NCI-H2081 treated with DMSO at 0.1 percent for 48 hours (cell line): Measurements from ENCODE around the gene GPNMB.
A peak's percentile ranks its signal among the peaks of the same experiment; 100 is the strongest.

Experiments
- DNase-seq: peaks from one replicate; lab custom pipeline; 2025; lab: John Stamatoyannopoulos, UW

GPNMB gene

DNA sequence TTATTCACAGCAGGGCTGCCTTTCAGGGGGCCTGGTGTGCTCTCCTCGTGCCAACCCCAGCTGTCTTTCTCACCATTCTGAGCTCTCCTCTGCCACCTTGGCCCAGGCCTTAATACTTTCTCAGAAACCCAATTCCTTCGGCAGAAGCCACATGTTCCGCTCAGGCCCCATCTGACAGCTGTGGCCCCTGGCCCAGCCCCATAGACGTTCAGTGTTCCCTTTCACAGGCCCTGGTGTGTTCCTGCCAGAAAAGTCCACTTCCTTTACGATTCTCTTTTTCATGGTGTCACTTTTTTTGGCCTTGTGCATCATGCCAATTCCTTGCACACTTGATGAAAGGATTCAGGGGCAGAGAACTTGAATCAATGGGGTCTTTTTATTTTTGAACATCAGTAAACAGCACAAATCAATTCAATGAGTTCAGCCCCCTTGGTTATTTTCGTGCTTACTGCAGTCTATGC is 15.9 kb upstream of the GPNMB start:
- no peak for DNase-seq

DNA sequence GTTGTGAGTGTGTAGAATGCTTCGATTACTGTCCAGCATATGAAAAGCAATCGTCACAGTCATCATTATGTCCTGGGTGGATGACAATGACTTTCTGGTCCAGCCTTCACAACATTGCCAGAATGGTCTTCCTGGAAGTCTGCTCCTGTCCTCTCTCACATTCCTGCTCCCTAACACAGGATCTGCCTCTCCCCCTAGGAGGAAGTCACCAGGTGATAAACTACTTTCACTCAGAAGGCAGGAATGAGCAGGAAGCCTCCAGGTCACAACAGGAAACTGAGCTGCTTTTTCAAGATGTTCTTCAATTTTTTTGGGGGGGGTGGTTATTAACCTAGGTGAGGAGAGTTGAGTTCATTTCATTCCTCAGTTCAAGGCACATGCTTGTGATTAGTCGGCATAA is 13.6 kb upstream of the GPNMB start:
- no peak for DNase-seq

DNA sequence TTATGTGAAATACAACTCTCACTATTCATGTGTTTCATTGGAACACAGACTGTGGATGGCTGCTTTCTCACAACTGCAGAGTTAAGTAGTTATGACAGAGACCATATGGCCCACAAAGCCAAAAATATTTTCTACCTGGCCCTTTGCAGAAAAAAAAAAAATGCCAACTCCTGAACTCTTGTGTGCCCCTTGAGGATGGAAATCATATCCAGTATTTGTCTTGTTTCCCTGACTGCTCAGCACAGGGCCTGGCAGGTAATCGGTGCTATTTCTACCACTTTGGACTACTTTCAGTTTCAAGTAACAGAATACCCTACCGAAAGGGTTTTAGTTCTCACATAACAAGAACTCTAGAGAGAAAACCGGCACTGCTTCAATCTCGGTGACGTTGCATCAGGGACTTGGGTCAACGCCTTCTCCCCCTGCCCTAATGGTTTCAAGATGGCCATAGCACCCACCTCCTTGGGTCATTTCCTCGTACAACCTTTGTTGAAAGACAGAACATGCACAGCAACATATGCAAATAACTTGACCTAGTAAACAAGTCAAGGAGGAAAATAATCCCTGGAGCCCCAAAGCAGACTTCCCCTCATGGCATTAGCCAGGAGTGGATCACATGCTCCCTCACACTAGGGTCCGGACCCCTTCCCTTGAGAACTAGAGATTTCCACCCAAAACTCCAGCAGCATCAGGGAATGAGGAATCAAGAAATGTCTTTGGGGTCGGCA is 11.8 kb upstream of the GPNMB start:
- no peak for DNase-seq

DNA sequence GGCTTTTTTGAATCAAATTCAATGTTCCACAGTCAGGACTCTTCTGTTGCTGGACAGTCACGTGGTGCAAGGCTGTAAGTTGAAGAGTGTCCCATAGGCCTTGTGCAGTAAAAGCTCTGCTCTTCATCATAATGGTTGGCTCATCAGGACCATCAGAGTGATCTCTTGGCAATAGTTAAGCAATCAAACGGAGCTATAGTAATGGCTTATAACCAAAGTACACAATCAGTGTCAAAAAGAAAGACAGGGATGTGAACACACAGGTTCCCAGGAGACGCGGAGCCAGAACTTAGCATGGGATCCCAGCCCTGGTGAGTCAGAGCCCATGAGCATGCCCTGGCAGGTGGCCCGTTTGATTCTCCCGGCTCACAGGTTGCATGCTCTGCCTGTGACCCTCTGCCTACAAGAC is 10.8 kb upstream of the GPNMB start:
- DNase-seq, result no peak

DNA sequence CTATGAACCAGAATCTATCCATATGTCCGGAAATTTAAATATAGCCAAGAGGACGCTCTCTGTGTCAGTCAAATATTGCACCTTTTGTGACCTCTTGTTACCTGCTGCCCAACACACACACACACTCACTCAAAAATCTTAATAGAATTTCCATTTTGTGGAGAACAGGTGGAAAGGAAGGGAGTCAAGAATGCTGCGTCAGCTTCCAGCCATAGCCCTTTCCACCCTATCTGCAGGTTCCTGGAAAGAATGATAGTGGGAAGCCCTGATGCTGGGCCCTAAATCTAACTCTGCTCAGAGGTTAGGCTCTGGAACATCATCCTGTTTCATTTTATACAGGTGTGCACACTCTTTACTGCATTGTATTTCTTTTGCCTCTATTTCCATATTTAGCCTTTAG is 9.6 kb upstream of the GPNMB start:
- no peak for DNase-seq

DNA sequence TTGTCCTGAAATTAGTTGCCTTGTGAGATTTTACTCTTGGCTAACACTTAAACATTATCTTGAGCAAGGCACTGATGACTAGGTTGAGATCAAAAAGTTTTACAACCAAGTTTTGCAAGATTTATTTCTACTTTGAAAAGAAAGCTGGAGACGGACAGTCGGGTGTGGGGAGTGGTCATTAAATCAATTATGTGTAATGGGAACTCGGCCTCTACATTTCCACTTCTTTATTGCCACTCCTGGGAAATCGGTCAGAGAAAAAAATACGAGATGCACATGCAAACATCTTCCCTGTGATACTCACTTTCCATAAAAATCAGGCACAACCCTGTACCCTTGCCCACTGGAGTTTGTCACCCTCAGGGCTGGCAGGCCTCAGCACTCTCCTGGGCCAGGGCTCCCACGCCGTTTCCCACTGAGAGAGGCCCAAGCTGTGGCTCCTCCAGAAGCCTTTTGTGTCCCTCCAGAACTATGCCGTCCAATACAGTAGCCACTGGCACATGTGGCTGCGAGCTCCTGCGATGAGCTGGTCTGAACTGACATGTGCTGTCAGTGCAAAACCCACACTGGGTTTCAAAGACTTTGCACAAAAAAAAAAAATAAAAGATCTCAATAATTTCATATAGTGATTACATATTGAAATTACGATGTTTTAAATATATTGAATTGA is 7.5 kb upstream of the GPNMB start:
- no peak for DNase-seq

DNA sequence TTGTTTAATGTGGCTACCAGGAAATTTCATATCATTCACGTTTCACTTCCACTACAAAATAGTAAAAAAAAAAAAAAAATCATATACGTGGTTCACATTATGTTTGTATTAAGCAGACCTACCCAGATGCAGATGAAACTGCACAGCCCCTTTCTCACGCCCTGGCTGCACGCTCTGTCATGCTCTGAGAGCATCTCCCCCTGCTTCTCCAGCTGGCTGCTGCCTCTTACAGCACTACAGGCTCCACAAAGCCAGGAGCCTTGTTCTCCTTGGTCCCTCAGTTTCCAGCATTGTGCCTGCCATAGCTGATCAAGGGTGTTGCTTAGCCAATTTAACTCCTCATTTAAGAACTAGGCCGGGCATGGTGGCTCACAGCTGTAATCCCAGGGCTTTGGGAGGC is 6.9 kb upstream of the GPNMB start:
- DNase-seq, result no peak

DNA sequence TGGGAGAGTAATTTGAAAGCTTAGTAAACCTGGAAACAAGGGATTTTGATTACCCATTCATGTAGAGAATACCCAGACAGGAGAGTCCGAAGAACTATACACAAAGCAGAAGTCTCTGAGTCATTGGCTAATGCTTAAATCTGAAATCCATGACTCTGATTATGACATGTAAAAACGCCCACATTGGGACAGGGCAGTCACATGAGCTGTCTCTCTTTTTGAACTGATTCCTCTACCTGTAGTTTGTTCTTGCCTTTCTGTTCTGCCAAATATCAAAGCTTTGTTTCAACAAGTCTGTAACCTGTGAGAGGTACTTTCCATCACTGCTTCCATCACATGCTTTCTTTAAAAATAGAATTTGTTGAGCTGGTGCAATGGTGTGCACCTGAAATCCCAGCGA is 4.3 kb upstream of the GPNMB start:
- no peak for DNase-seq

DNA sequence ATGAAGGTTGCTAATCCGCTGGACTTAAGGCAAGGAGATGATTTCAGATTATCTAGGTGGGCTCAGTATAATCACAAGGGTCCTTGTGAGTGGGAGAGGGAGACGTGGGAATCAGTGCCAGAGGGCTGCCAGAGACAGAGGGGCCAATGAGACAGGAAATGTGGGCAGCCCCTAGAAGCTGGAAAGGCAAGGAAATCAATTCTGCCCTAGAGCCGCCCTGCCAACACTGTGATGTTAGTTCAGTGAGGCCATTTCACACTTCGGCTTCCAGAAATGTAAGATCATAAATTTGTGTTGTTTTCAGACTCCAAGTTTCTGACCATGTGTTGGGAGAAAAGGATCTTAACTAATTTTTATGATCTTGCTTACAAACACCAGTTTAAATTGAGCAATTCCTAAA is 3.6 kb upstream of the GPNMB start:
- no peak for DNase-seq

DNA sequence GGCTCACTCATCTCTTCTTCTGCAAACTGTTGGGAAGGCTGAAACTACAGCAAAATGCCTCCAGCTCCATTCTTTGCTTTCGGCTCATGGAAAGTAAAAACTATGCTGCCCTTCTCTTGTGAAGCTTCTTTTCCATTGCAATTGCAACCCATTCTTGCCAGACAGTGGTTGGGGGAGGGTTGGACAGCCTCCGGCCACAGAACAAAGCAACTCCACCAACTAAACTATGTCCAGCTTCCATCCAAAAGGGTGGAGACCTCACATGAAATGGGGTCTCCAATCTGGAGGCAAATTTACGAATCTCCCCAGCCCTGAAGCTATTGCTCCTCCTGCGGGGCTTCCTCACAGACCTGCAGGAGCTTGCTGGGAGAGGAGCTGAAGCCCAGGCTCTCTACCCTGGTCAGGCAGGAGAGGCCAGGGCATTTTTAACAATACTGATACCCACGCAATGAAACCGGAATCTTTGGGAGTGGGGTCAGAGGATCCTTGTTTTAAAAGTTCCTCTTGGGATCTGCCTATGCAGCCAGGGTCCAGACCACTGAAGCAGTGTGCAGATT is 549 bp downstream of the GPNMB start:
- DNase-seq, result no peak

DNA sequence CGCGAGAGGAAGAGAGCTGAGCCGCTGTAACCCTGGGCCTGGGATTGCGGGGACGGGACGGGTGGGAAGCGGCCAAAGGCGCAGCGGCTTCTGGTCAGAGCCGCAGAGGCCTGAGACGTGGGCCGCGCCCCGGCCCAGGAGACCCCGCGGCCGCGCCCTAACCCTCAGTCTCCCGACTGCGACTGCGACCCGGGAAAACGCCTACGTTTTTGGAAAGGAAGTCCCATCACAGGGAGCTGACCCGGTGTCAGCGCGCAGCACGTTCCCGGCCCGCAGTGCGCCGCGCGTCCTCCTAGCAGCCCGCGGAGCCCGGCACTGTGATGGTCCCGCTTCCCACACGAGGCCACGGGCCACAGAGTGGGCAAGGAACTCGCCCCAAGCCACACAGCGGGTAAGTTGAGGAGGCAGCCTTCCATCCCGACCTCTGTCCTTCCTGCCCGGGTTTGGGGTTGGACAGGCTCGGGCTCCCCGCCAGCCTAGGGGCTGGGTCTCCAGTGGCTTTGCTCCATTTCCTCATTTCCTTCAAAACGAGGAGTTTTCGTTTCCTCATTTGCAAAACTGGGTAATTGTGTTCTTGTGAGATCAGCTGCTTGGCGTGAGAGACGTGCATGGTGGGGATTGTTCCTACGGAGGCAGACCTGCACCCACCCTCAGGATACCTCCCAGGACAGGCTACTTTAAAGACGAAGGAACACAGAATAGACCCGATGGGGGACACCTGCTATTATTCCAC is 1.2 kb downstream of the GPNMB start:
- DNase-seq, result no peak

DNA sequence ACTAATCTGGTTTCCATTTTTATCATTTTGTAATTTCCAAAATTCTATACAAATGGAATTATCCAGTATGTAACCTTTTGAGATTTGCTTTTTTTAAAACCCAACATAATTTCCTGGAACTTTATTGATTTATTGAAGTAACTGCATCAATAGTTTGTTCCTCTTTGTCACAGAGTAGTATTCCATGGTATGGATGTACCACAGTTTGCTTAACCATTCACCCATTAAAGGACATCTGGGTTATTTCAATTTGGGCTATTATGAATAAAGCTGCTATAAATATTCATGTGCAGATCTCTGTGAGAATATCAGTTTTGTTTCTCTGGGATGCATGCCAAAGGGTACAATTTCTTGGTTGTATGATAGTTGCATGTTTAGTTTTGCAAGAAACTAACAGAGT is 2.9 kb downstream of the GPNMB start:
- no peak for DNase-seq

DNA sequence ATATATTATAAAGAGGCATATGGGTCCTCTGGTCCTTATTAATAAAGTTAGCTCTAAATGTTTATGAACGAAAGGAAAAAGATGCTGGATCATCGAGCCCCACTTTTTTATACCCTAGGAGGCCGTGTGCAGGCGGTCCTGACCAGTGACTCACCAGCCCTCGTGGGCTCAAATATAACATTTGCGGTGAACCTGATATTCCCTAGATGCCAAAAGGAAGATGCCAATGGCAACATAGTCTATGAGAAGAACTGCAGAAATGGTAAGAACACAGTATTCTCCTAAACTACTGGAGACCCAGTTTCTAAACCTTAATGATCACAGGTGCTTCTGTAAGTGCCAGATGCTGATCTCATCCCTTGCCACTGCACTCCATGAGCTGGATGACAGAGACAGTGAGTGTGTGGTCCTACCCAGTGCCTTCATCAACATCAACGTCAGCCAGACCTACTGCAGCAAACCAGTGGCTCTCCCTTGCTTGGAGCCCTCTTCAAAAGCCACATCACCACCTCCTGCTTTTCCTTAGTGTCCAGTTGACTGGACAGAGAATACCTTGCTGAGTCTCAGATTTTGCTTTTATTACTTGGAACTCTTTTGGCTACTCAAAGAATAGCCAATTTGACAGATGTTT is 7.6 kb downstream of the GPNMB start:
- no peak for DNase-seq

DNA sequence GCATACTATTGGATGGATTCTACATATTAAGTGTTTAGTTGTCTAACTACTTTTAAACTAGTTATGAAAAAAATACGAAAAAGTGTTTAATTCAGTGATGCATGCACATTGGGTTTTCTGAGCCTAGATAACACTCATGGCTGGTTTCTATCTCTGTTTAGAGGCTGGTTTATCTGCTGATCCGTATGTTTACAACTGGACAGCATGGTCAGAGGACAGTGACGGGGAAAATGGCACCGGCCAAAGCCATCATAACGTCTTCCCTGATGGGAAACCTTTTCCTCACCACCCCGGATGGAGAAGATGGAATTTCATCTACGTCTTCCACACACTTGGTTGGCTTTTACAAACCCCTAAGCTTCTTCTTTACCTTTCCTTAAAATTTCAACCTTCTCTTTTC is 10.2 kb downstream of the GPNMB start:
- no peak for DNase-seq

DNA sequence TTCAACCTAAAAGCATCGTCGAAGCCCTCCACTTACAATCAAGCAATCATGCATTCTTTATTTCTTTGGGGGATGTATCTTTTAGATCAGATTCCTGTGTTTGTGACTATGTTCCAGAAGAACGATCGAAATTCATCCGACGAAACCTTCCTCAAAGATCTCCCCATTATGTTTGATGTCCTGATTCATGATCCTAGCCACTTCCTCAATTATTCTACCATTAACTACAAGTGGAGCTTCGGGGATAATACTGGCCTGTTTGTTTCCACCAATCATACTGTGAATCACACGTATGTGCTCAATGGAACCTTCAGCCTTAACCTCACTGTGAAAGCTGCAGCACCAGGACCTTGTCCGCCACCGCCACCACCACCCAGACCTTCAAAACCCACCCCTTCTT is 13.8 kb downstream of the GPNMB start:
- DNase-seq, result no peak

DNA sequence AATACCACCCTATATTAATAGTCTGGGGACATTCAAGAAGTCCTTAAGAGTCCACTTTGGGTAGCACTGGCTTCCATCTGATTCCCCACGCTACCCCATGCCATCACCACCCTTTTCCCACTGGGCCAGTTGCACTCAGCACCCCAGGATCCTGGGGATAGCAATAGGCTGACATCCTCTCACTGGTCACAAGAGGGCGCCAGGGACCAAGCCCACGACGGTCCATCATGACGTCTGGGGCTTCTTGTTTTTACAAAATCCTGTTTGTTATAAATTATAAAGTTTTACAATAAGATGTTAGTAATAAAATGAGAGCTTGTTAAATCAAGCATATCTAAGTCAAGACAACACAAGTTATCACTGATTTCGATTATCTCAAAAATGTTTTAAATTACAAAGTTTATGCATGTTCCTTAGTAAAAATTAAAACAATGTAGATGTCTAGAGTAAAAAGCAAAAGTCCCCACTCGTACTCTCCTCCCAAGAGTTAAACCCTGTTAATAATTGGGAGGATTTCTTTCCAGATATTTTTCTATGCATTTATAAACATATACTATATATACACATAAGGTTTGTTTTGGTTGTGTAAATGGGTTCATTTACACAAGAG is 15.4 kb downstream of the GPNMB start:
- DNase-seq, result peak; percentile 35

DNA sequence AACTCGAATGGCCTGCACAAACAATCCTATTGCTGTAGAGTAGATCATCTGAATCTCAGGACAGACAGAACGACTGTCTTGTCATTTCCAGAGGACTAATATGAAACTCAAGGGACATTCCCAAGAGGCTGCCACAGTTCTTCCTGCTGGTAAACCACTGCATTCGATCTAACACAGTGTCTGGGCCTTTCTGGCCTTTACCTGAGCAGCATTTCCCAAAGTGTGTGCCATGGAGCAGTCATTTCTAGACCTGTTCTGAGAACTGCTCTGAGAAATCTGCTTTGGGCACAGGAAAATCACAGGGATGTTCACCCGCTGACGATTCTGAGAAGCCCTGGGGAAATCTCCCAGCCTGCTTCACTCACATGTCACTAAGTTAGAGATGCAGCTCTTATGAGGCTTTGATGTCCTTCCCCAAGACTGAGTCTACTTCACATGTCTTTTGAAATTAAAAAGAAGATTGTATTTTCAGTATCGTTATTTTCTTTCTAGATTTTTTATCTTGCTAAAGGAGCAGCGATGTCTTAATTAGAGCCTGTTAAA is 18.4 kb downstream of the GPNMB start:
- DNase-seq, result no peak

DNA sequence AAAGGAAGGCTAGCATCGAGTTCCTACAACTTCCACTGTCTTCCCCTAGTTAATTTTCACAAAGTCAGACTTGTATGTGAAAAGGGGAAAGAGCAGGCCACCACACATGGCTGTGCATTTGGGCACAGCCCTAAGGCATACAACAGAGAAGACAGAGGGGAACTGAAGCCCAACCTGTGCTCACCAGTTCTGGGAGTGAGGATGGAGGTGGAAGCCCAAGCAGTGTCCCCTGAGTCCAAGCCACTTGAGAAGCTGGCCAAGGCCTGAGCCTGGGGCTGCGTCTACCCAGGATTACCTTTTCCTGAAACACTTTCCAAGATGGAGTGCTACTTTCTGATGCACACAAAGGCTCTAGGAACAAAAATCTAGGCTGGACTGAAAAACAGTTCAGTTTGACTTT is 20.3 kb downstream of the GPNMB start:
- DNase-seq, result no peak

DNA sequence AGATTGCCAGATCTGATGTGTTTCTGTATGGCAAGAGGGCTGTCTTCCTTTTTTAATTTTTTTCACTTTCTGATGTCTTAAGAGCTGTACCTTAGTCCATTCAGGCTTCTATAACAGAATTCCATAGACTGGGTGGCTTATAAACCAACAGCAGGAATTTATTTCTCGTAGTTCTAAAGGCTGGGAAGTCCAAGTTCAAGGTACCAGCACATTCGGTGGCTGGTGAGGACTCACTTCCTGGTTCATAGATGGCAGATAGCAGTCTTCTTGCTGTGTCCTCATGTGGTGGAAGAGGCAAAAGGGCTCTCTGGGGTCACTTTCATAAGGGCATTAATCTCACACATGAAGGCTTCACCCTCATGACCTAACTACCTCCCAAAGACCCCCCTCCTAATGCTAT is 20.8 kb downstream of the GPNMB start:
- no peak for DNase-seq

DNA sequence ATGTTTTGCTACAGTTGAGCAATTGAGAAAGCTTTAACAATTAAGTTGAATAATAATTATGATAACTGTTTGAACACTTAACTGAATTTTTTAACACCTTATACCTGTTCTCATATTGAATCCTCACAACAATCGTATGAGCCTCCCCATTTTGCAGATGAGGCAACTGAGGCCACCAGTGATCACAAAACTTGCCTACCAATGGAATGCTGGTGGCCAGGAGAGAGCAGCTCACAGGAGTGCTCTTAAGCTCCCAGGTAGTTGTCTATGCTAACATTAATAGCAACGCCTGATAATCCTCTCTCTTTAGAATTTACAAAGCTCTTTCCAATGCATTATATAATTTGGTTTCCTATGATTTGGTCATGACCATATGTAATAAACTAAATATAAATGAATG is 21.6 kb downstream of the GPNMB start:
- no peak for DNase-seq

DNA sequence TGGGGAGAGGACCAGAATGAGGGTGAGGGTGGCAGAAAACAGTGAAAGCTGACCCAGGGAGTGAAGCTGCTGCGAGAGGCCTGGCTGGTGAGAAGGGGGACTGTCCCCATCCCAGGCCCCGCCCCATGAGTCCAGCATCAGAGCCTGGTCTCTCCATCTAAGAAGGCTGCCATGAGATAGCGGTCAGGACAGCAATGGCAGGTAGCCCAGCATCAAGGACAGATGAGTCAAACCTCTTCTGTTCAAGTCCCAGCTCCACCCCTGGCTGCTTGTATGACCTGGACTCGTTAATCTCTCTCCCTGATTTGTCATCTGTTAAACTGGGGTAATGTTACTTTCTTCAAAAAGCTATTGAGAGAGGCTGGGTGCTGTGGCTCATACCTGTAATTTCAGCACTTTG is 22.2 kb downstream of the GPNMB start:
- DNase-seq, result no peak

DNA sequence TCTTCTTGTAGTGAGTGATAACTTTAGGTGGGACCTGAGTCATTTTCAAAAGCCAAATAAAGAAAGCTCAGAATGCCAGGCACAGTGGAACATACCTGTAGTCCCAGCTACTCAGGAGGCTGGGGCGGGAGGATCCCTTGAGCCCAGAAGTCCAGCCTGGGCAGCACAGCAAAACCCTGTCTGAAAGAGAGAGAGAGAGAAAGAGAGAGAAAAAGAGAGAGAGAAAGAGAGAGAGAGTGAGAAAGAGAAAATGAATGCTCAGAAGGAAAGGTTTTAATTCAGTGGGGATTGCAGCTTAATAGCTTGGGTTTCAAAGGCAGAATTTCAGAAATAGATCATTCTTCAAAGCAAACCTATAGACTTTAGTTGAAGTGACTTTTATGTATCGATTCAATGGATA is 25.7 kb downstream of the GPNMB start:
- no peak for DNase-seq
